Liver (tissue), 9 donors: ENCODE results near the gene SPTBN4. TPM values are rescaled to one million over a fixed set of nuclear protein-coding genes. Genes with fewer than 3 reads are reported as not detected.
A peak's percentile ranks its signal among the peaks of the same experiment; 100 is the strongest.

Source experiments
- DNase-seq: peaks from one replicate; pipeline ENCODE4 v3.0.0-alpha.2; 2017; ENCODE audit warnings: low spot score
- H3K27ac ChIP-seq, 2 donors: one replicate each; pipeline ENCODE4 v1.7.0; 2013; ENCODE audit warnings: inconsistent platforms in 2 of 2, low read length in 2 of 2, control low read depth in 1 of 2, low read depth in 1 of 2, mild to moderate bottlenecking in 1 of 2
- H3K27me3 ChIP-seq, 4 donors: one replicate each; pipeline versions ENCODE4 v1.6.1 to v1.7.0; 2013; ENCODE audit warnings: low read length in 3 of 4, inconsistent platforms in 1 of 4, mild to moderate bottlenecking in 1 of 4, moderate library complexity in 1 of 4; ENCODE audit not compliant: control insufficient read depth in 4 of 4, insufficient read depth in 4 of 4
- H3K36me3 ChIP-seq, 4 donors: one replicate each; pipeline versions ENCODE4 v1.6.1 to v1.7.0; 2013; ENCODE audit warnings: low read length in 3 of 4, mild to moderate bottlenecking in 3 of 4, low read depth in 1 of 4, moderate library complexity in 1 of 4; ENCODE audit not compliant: control insufficient read depth in 4 of 4, insufficient read depth in 3 of 4
- H3K4me1 ChIP-seq, 4 donors: one replicate each; pipeline versions ENCODE4 v1.6.1 to v1.7.0; 2013; ENCODE audit warnings: low read length in 3 of 4, mild to moderate bottlenecking in 3 of 4, moderate library complexity in 1 of 4; ENCODE audit not compliant: control insufficient read depth in 4 of 4, insufficient read depth in 4 of 4
- H3K4me3 ChIP-seq, 3 donors: one replicate each; pipeline versions ENCODE4 v1.6.1 to v1.7.0; 2013; ENCODE audit warnings: low read length in 3 of 3, control low read depth in 1 of 3, low read depth in 1 of 3, mild to moderate bottlenecking in 1 of 3
- H3K9ac ChIP-seq, 2 donors: one replicate each; pipeline ENCODE4 v1.7.0; 2013; ENCODE audit warnings: low read length in 2 of 2, mild to moderate bottlenecking in 2 of 2, moderate library complexity in 2 of 2, control low read depth in 1 of 2, low read depth in 1 of 2
- H3K9me3 ChIP-seq, 4 donors: one replicate each; pipeline versions ENCODE4 v1.6.1 to v1.7.0; 2013; ENCODE audit warnings: low read length in 3 of 4; ENCODE audit not compliant: control insufficient read depth in 4 of 4
- ATF3 ChIP-seq: IDR thresholded peaks from 2 replicates; pipeline ENCODE4 v1.6.1; 2016; ENCODE audit warnings: antibody characterized with exemption
- EGR1 ChIP-seq, 2 donors: IDR thresholded peaks; 2 replicates each; pipeline ENCODE4 v1.6.1; 2016 to 2018; ENCODE audit warnings: antibody characterized with exemption in 2 of 2, low read depth in 2 of 2
- FOXA1 ChIP-seq: IDR thresholded peaks from 2 replicates; pipeline ENCODE4 v1.6.1; 2016; ENCODE audit warnings: antibody characterized with exemption
- FOXA2 ChIP-seq: IDR thresholded peaks from 2 replicates; pipeline ENCODE4 v1.6.1; 2016; ENCODE audit warnings: antibody characterized with exemption
- GABPA ChIP-seq, 2 donors: IDR thresholded peaks in 1 of 2; conservative IDR thresholded peaks in 1 of 2; 2 replicates each; pipeline ENCODE4 v1.6.1; 2016; ENCODE audit warnings: antibody characterized with exemption in 2 of 2, mild to moderate bottlenecking in 1 of 2, moderate library complexity in 1 of 2
- HNF4A ChIP-seq, 2 donors: conservative IDR thresholded peaks; 2 replicates each; pipeline ENCODE4 v1.6.1; 2016; ENCODE audit warnings: antibody characterized with exemption in 2 of 2, mild to moderate bottlenecking in 2 of 2
- HNF4G ChIP-seq: IDR thresholded peaks from 2 replicates; pipeline ENCODE4 v1.6.1; 2016; ENCODE audit warnings: antibody characterized with exemption
- JUND ChIP-seq, 2 donors: IDR thresholded peaks; 2 replicates each; pipeline ENCODE4 v1.6.1; 2016; ENCODE audit warnings: antibody characterized with exemption in 2 of 2
- NR2F2 ChIP-seq: IDR thresholded peaks from 2 replicates; pipeline ENCODE4 v1.6.1; 2016; ENCODE audit warnings: antibody characterized with exemption
- RAD21 ChIP-seq, 2 donors: IDR thresholded peaks; 2 replicates each; pipeline ENCODE4 v1.6.1; 2016; ENCODE audit warnings: antibody characterized with exemption in 2 of 2, mild to moderate bottlenecking in 2 of 2
- RXRA ChIP-seq, 2 donors: IDR thresholded peaks; 2 replicates each; pipeline ENCODE4 v1.6.1; 2017 to 2018; ENCODE audit warnings: antibody characterized with exemption in 2 of 2, mild to moderate bottlenecking in 1 of 2
- SP1 ChIP-seq: IDR thresholded peaks from 2 replicates; pipeline ENCODE4 v1.6.1; 2018; ENCODE audit warnings: antibody characterized with exemption, mild to moderate bottlenecking
- TAF1 ChIP-seq: conservative IDR thresholded peaks from 2 replicates; pipeline ENCODE4 v1.6.1; 2016; ENCODE audit warnings: antibody characterized with exemption, mild to moderate bottlenecking
- YY1 ChIP-seq: IDR thresholded peaks from 2 replicates; pipeline ENCODE4 v1.6.1; 2016; ENCODE audit warnings: antibody characterized with exemption, mild to moderate bottlenecking
- WGBS: extraction: QIAGEN DNeasy Blood & Tissue Kit; methylation state at CpG from one replicate; pipeline ENCODE4 v1.1.7; 2013; 5-methylcytosine and 5-hydroxymethylcytosine counted together
- polyA plus RNA-seq, 2 donors: library from polyadenylated mRNA; stranded (reverse) in 1 of 2; unstranded in 1 of 2; fragments of 200-250 nt in 1 of 2; fragments of >200 nt in 1 of 2; fragmentation: Nextera tagmentation in 1 of 2; extraction: Ambion mirVana in 1 of 2; gene quantifications; one replicate each; pipeline versions ENCODE4 v1.2.1 to v1.2.3, GENCODE V29; 2013 to 2015
- total RNA-seq, 2 donors: library from RNA; depleted of rRNA; stranded (reverse); fragments of >200 nt; gene quantifications; one replicate each; pipeline ENCODE4 v1.2.3, GENCODE V29; 2014
- TF ChIP-seq, protein P1 (sequence below): IDR thresholded peaks from 2 replicates; pipeline ENCODE4 v1.6.1; 2016; ENCODE audit warnings: antibody characterized with exemption
- donor health status: healthy.
- donor health status: healthy.
- donor health status: healthy.
- donor health status: healthy.
- donor health status: healthy.

Gene SPTBN4
- total and polyA plus RNA-seq, 4 donors, result 0.13 to 1.1 (median 0.62) TPM

DNA sequence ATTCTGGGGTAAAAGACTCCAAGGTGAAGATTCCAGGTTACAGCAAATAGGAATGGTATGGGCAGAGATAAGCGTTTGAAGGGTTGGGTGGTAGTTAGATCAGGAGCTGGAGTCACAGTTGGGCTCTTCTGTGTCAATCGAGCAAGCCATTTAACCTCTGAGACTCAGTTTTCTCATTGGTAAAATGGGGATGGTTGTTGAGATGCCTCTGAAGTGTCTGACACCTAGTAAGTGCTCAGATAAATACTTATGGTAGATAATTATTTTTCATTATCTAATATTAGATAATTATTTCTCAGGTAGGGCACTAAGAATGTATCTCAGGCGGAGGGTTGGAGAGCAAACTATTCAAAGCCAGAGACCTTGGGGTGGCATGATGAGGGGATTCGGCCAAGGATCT, 142.2 kb downstream of the SPTBN4 start (continued):
- TF ChIP-seq ATF3, result no peak
- TF ChIP-seq RXRA (IDR thresholded peaks at IDR 0.05), result no peak
- no peak for TF ChIP-seq FOXA2
- no peak for TF ChIP-seq HNF4G

- 6% methylated on average over 50 of the region's 50 CpGs for WGBS
- TF ChIP-seq NR2F2 (peak; percentile 80), ATF3 (no peak), SP1 (peak; percentile 69), HNF4A (conservative IDR thresholded peaks at IDR 0.05) (peak in 1 of 2 donors; percentile 34), RXRA (IDR thresholded peaks at IDR 0.05) (peak; percentile 52 to 73), FOXA1 (no peak), FOXA2 (no peak), EGR1 (IDR thresholded peaks at IDR 0.05; ENCODE audit: low read depth in 2 of 2) (peak in 1 of 2 donors; percentile 42)
- peak overlapping the region in 2 of 3 donors; percentile 24 to 50 for H3K4me3 ChIP-seq
- peak; percentile 94 for DNase-seq
- peaks cover 0 to 1% (median 0%) of the 10 kb centered on the region in 4 donors for H3K36me3 ChIP-seq
- peak overlapping the region; percentile 51 to 58 for H3K27ac ChIP-seq
- peaks cover 0 to 4% (median 1%) of the 10 kb centered on the region in 4 donors for H3K27me3 ChIP-seq
- H3K4me1 ChIP-seq, result peaks cover 14 to 36% (median 19%) of the 10 kb centered on the region in 4 donors
- H3K9me3 ChIP-seq, result no peaks in the 10 kb centered on the region
- no peak overlapping the region for H3K9ac ChIP-seq
Observed at GRCh38 chr19:40609561-40610395, 143.0 kb downstream of the SPTBN4 start.

DNA sequence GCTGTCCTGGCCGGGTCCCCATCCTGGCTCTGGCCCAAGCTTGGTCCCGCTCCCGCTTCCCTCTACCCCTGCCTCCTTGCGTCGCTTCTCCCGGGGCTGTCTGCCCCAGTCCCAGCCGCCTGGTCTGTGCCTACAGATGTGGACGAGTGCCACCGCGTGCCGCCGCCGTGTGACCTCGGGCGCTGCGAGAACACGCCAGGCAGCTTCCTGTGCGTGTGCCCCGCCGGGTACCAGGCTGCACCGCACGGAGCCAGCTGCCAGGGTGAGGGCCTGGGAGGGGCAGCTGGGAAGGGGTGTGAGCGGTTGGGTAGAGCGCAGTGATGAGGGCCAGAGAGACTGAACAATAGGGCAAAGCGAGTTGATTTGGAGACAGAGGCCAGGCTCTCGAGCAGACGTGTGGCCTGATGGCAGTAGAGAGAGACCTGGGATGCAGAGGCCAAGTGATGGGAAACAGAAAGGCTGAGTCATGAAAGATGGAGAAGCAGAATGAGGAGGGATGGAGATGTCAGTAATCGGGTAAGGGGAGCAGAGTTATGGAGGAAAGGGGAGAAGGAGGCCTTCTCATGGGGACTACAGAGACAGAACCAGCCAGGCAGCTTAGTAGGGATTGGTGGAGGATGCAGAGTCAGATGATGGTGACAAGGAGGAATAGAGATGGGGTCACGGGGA, 143.7 kb downstream of the SPTBN4 start:
- Histone ChIP-seq H3K4me1 (peaks cover 10 to 29% (median 12%) of the 10 kb centered on the region in 4 donors), H3K27ac (peak overlapping the region; percentile 51 to 58), H3K9ac (no peak overlapping the region)

More for the DNA sequence above, 143.7 kb downstream of the SPTBN4 start:
- peak overlapping the region in 1 of 3 donors; percentile 1 for H3K4me3 ChIP-seq
- H3K27me3 ChIP-seq, result peaks cover 0 to 4% (median 1%) of the 10 kb centered on the region in 4 donors
- WGBS, result 20% methylated on average over 29 of the region's 29 CpGs
- peaks cover 0 to 1% (median 0%) of the 10 kb centered on the region in 4 donors for H3K36me3 ChIP-seq
- no peak for TF ChIP-seq GABPA (IDR thresholded peaks at IDR 0.05 in 1 of 2, conservative IDR thresholded peaks at IDR 0.05 in 1 of 2)
- no peak for TF ChIP-seq YY1
- TF ChIP-seq RAD21 (IDR thresholded peaks at IDR 0.05), result no peak
- TF ChIP-seq HNF4A (conservative IDR thresholded peaks at IDR 0.05), result no peak
- no peak for TF ChIP-seq NR2F2
- no peak for TF ChIP-seq TAF1
- TF ChIP-seq FOXA1, result no peak
- TF ChIP-seq JUND (IDR thresholded peaks at IDR 0.05), result no peak
- TF ChIP-seq HNF4G, result no peak
- TF ChIP-seq, protein P1, sequence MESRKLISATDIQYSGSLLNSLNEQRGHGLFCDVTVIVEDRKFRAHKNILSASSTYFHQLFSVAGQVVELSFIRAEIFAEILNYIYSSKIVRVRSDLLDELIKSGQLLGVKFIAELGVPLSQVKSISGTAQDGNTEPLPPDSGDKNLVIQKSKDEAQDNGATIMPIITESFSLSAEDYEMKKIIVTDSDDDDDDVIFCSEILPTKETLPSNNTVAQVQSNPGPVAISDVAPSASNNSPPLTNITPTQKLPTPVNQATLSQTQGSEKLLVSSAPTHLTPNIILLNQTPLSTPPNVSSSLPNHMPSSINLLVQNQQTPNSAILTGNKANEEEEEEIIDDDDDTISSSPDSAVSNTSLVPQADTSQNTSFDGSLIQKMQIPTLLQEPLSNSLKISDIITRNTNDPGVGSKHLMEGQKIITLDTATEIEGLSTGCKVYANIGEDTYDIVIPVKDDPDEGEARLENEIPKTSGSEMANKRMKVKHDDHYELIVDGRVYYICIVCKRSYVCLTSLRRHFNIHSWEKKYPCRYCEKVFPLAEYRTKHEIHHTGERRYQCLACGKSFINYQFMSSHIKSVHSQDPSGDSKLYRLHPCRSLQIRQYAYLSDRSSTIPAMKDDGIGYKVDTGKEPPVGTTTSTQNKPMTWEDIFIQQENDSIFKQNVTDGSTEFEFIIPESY, result no peak
- DNase-seq, result no peak
- H3K9me3 ChIP-seq, result no peaks in the 10 kb centered on the region
